Embryonic facial prominence (tissue), 1 donor: Measurements from ENCODE around the gene ZNF124.

Experiments used
- DNase-seq: peaks from one replicate; pipeline ENCODE4 v3.0.0-alpha.2; 2016; ENCODE audit errors: extremely low spot score

Gene ZNF124

DNA sequence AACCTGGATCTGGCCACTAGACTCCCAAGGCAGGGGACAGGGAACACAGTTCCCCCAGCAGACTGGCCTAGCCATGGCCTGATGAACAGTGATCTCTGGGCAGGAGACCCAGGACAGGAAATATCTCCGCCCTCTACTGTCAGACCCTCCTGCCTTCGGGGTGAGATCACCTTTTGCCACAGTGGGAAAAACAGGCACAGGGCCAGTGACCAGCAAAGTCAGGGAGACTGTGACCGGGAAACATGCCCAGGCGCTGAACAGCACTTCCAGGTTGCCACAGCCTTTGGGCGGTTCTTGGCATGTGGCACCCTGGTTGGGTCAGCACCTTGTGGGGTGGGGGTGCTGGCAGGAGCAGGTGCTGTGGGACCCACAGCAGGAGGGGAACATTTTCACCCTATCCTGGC lies 58.7 kb downstream of the ZNF124 start:
- DNase-seq, result no peak

- DNase-seq, result no peak
Observed at GRCh38 chr1:247112479-247112781, 59.4 kb downstream of the ZNF124 start.

- DNase-seq, result no peak
Observed at GRCh38 chr1:247111700-247112478, 59.9 kb downstream of the ZNF124 start.

DNA sequence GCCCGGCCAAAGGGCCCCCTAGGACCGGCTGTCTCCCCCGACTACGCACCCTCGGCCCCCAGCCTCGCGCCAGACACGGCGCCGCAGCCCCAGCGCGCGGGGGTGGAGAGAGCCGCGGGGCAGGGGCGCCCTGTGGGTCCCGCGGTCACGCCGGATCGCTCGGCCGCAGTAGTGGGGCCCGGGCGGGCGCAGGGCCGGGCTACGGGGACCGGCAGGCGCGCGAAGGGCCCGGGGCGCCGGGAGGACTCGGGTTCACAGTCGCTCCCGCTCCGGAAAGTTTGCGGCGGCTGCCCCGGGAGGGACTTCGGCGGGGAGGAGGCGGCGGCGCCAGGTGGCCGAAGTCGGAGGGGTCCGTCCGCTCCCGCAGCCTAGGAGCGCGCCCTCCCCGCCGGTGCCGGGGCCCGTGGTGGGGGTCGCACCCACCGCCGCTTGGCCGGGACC lies 60.5 kb downstream of the ZNF124 start:
- no peak for DNase-seq

DNA sequence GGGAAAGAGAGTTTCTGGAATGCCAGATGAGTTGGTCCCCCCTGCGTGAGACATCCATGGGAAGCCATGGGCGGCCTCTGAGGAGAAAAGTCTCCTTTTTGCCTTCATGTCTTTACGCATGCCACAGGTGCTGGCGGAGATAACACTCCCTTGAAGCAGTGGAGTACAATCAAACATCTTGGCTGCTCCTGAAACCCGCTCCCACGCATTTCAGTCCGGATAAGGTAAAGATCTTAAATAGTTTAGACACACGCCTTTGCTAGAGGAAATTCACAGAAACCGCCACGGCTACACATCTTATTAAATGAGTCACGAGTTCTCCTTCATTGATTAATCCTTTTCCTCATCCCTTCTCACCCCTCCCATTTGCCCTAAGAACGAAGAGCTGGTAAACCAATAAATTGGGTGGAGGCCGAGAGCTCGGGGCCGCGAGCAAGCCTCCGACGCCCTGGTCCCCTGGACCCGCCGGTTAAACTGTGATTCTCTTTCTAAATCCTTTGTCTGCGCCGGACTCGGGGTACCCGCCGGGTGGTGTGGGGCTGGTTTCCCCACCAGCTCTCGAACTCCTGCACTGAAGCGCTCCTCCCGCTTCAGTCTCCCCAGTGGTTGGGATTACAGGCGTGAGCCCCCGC lies 61.1 kb downstream of the ZNF124 start:
- DNase-seq, result no peak

DNA sequence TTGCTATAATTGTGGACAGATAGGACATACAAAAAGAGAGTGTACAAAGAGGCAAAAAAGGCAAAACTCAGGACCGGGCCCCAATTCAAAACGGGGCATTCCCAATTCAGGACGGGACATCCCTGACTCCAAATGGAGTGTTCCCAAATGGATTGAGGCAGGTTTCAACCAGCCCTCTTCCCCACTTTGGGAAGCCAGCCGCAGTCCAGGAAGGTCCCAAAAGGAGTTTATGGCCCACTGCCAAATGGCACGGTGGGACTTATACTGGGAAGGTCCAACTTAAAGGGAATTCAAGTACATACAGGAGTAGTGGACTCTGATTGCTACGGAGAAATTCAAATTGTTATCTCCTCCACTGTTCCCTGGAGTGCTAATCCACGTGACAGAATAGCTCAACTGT lies 64.1 kb downstream of the ZNF124 start:
- no peak for DNase-seq

DNA sequence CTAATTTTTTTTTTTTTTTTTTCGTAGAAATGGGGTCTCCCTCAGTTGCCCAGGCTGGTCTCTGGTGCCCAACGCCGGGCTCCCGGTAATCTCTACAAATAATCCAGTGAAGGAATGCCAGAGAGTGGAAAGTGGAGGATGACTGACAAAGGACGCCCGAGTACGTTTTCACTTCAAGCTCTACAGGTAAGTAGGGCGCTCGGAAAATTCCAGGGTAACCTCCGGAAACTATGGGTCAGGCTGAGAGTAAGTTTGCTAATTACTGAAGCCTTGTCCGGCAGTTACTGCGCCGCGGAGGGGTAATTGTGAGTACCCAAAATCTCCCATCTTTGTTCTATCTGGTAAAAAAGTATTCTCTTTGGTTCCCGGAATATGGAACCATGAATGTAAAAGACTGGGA lies 65.9 kb downstream of the ZNF124 start:
- no peak for DNase-seq
